Transverse colon (tissue), 4 donors: ENCODE data around the gene MIA3.

Experiments used
- EP300 ChIP-seq: sonication (generic); formaldehyde crosslinking; IDR thresholded peaks from one replicate; pipeline ENCODE4 v1.6.1; 2017; ENCODE audit warnings: antibody characterized with exemption, low read depth
- POLR2AphosphoS5 ChIP-seq, 3 donors: sonication (generic); formaldehyde crosslinking; IDR thresholded peaks; one replicate each; pipeline ENCODE4 v1.6.1; 2016; ENCODE audit warnings: antibody characterized with exemption in 3 of 3
- TF ChIP-seq, protein P1 (sequence below), 5 experiments: fragments of 200-600 bp in 3 of 5; fragments of 450-650 bp in 2 of 5; sonication (generic) in 3 of 5; IDR thresholded peaks; 1 replicate in 2 of 5; 2 replicates in 3 of 5; pipeline ENCODE4 v1.5.1; 2016 to 2017; ENCODE audit warnings: antibody characterized with exemption in 5 of 5, inconsistent platforms in 3 of 5, mild to moderate bottlenecking in 2 of 5, moderate library complexity in 1 of 5

DNA sequence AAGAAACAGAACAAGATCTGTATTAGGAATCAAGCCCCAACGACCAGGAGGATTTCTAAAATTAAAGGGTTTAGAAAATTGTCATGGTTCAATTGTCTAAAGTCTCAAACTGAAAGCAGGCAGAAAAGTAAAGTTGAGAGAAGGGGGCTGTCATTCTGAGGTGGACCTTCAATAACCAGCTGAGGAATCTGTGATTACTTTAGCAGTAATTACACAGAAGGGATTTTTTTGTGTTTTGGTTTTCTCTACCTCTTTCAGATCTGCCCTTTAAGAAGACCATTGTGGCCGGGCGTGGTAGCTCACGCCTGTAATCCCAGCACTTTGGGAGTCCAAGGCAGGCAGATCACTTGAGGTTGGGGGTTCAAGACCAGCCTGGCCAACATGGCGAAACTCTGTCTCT lies 77.0 kb downstream of the MIA3 start:
- TF ChIP-seq, protein P1, sequence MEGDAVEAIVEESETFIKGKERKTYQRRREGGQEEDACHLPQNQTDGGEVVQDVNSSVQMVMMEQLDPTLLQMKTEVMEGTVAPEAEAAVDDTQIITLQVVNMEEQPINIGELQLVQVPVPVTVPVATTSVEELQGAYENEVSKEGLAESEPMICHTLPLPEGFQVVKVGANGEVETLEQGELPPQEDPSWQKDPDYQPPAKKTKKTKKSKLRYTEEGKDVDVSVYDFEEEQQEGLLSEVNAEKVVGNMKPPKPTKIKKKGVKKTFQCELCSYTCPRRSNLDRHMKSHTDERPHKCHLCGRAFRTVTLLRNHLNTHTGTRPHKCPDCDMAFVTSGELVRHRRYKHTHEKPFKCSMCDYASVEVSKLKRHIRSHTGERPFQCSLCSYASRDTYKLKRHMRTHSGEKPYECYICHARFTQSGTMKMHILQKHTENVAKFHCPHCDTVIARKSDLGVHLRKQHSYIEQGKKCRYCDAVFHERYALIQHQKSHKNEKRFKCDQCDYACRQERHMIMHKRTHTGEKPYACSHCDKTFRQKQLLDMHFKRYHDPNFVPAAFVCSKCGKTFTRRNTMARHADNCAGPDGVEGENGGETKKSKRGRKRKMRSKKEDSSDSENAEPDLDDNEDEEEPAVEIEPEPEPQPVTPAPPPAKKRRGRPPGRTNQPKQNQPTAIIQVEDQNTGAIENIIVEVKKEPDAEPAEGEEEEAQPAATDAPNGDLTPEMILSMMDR (IDR thresholded peaks at IDR 0.05), result no peak
- TF ChIP-seq POLR2AphosphoS5 (IDR thresholded peaks at IDR 0.05) (no peak), EP300 (no peak)
